RWPE1 (cell line): Measurements from ENCODE around the gene MAGEB2.
"Not testable (repeated sequence)": the region's sequence is repeated elsewhere in the genome, so short reads cannot be mapped to it uniquely, and the experiment has no call there.

ENCODE experiments used
- CTCF ChIA-PET: fragments of 350-600 bp; sonication (Branson Sonifier 250); formaldehyde crosslinking; extraction: SDS; loops from one replicate; lab custom pipeline; 2021; lab: Yijun Ruan, JAX
- POLR2A ChIA-PET: fragments of 400-600 bp; formaldehyde crosslinking; extraction: SDS; loops from one replicate; lab custom pipeline; 2020; ENCODE audit warnings: antibody characterized with exemption; ENCODE audit not compliant: low non-redundant PET; lab: Yijun Ruan, JAX
- DNase-seq: peaks from one replicate; pipeline ENCODE4 v3.0.0; 2012; ENCODE audit warnings: low spot score
- H3K27ac ChIP-seq: fragments of 450-650 bp; 2 replicates; pipeline ENCODE4 v1.5.1; 2017
- TF ChIP-seq, protein P1 (sequence below): fragments of 450-650 bp; conservative IDR thresholded peaks from 2 replicates; pipeline ENCODE4 v1.5.1; 2017; ENCODE audit warnings: low read depth, mild to moderate bottlenecking

The MAGEB2 gene

GRCh38 chrX:30215357-30215843, at the start of gene MAGEB2:
Gene MAGEB2, plus strand, starts transcription at chrX:30215563. Its CDS starts 3,018 bp downstream, at chrX:30218581.
- TF ChIP-seq, protein P1, sequence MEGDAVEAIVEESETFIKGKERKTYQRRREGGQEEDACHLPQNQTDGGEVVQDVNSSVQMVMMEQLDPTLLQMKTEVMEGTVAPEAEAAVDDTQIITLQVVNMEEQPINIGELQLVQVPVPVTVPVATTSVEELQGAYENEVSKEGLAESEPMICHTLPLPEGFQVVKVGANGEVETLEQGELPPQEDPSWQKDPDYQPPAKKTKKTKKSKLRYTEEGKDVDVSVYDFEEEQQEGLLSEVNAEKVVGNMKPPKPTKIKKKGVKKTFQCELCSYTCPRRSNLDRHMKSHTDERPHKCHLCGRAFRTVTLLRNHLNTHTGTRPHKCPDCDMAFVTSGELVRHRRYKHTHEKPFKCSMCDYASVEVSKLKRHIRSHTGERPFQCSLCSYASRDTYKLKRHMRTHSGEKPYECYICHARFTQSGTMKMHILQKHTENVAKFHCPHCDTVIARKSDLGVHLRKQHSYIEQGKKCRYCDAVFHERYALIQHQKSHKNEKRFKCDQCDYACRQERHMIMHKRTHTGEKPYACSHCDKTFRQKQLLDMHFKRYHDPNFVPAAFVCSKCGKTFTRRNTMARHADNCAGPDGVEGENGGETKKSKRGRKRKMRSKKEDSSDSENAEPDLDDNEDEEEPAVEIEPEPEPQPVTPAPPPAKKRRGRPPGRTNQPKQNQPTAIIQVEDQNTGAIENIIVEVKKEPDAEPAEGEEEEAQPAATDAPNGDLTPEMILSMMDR = no peak
- no peak within 1 kb of the TSS for H3K27ac ChIP-seq
- CTCF ChIA-PET = no interaction called here
- no peak for DNase-seq
- POLR2A ChIA-PET = no interaction called here

DNA sequence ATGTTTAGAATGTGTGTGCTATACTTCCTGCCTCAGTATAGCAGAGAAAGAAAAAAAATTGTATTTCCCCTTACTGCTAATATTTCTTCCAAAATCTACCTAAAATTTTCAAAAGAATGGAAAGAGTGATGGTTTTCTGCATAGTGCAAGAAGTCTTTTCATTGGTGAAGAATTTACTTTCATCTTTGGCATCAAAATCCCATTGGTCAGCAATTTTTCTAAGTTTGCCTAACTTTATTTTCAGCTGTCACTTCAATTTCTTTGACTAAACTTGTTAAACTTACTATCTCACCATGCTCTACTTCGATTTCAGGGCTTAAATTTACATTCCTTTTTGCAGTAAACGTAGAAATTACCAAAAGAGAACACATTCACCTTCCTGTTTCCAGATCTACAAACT, 44.5 kb upstream of the MAGEB2 start:
- H3K27ac ChIP-seq = no peak overlapping the region
- ChIA-PET CTCF (no interaction called here), POLR2A (no interaction called here)
- DNase-seq = no peak
- TF ChIP-seq, protein P1 = no peak

DNA sequence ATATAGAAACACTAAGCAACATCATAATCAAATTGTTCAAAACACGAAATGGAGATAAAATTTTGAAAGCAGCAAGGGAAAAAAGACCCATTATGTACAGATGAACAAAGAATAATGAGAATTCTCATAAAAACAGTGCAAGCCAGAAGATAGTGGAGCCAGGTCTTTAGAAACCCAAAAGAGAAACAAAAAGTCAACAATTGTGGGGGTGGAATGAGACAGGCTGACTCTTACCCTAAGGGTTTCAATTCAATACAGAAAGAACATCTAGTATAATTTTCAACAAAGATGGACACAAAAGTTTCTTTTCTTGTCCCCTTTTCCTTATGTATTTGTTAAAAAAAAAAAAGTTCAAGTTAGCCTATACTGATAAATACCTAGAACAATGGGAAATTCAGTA, 34.0 kb upstream of the MAGEB2 start:
- no peak overlapping the region for H3K27ac ChIP-seq
- POLR2A ChIA-PET = no interaction called here
- CTCF ChIA-PET = no interaction called here
- TF ChIP-seq, protein P1 = no peak
- no peak for DNase-seq

- ChIA-PET CTCF (no interaction called here), POLR2A (no interaction called here)
- TF ChIP-seq, protein P1 = no peak
These were observed 31.8 kb upstream of the MAGEB2 start for GRCh38 chrX:30183554-30183953.

DNA sequence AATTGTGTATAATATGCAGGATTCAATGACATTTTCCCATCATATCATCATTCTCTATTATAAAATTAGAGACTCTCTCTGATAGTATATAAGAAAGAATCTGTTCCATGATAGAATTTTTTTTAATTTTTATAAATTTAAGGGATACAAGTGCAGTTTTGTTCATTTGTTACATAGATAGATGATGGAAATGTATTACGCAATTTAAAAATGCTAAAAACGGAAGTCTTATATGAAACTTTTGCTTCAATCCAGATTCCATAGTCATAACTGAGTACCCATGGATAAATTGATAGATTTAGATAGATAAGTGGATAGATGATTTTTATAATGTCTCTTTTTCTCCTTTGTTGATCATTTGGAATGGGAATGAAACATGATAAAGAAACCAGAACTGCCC, 24.9 kb upstream of the MAGEB2 start:
- ChIA-PET CTCF (interaction anchor here (0.7 kb wide), 1 partner anchor 167 kb away, joined by 3 read pairs; no protein-coding TSS in a partner anchor), POLR2A (no interaction called here)
- TF ChIP-seq, protein P1 = no peak
- no peak overlapping the region for H3K27ac ChIP-seq
- no peak for DNase-seq

More at GRCh38 chrX:30183554-30183953, 31.8 kb upstream of the MAGEB2 start:
- no peak for DNase-seq
- no peak overlapping the region for H3K27ac ChIP-seq

GRCh38 chrX:30193910-30194309, 21.5 kb upstream of the MAGEB2 start:
- CTCF ChIA-PET, H3K27ac ChIP-seq, POLR2A ChIA-PET, DNase-seq: not testable (repeated sequence)

GRCh38 chrX:30196322-30196721, 19.0 kb upstream of the MAGEB2 start:
- POLR2A ChIA-PET = no interaction called here
- DNase-seq = peak; percentile 28
- TF ChIP-seq, protein P1 = no peak
- CTCF ChIA-PET = interaction anchor here (0.7 kb wide), 1 partner anchor 46 kb away, joined by 3 read pairs; no protein-coding TSS in a partner anchor
- H3K27ac ChIP-seq = no peak overlapping the region
